ENCODE measurements around the gene BICD2.

- TF ChIP-seq CTCF (IDR thresholded peaks at IDR 0.05) (no peak), POLR2A (IDR thresholded peaks at IDR 0.05) (no peak), EP300 (IDR thresholded peaks at IDR 0.05) (no peak)
Measured at GRCh38 chr9:92717201-92718085, 47.2 kb downstream of the BICD2 start.

Data from tibial nerve (tissue), 4 donors.